ENCODE results near the gene ATG7. TPM values are rescaled to one million over a fixed set of nuclear protein-coding genes. Genes with fewer than 3 reads are reported as not detected.
A peak's percentile ranks its signal among the peaks of the same experiment; 100 is the strongest.

Gene ATG7
- polyA plus RNA-seq, 2 donors: 5.8 to 13.1 TPM

DNA sequence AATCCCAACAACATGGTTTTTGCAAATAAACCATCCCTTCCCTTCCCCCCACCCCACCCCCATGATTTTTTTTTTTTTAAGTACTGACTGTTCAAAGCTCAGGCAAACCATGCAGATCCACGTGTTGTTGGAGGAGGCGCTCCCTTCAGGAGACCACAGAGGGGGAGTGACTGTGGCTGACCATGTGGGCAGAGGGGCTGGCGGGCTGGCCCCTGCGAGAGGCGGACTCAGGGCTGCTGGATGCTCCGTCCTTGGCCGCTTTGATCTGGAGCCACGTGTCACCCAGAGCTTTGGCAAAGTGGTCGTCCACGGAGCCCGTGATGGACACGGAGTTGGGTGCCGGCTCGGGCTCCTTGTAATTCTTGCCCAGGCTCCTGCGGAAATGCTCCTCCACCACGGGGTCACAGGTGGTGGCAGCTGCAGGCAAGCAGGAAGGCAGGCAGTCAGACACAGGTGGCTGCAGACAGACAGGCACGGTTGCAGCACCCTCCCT, 286.3 kb downstream of the ATG7 start:
- WGBS, 2 donors: 71 to 78% methylated on average over 17 of the region's 17 CpGs
- Histone ChIP-seq H3K36me3 (ENCODE audit: control insufficient read depth in 2 of 2, insufficient read depth in 2 of 2, low read length in 1 of 2) (peaks cover 9 to 42% of the 10 kb centered on the region in 2 donors), H3K27me3 (ENCODE audit: control insufficient read depth in 1 of 2, insufficient read depth in 2 of 2, low read length in 2 of 2) (no peaks in the 10 kb centered on the region), H3K4me1 (ENCODE audit: control insufficient read depth in 2 of 2, insufficient read depth in 2 of 2, low read length in 1 of 2) (peaks cover 5 to 31% of the 10 kb centered on the region in 2 donors), H3K9me3 (ENCODE audit: control insufficient read depth in 2 of 2, insufficient read depth in 1 of 2, low read depth in 1 of 2, low read length in 1 of 2) (no peaks in the 10 kb centered on the region), H3K4me3 (ENCODE audit: low read depth in 1 of 2, low read length in 2 of 2) (no peak overlapping the region), H3K27ac (ENCODE audit: low read depth in 2 of 2, low read length in 1 of 2) (peak overlapping the region; percentile 29 to 54)

DNA sequence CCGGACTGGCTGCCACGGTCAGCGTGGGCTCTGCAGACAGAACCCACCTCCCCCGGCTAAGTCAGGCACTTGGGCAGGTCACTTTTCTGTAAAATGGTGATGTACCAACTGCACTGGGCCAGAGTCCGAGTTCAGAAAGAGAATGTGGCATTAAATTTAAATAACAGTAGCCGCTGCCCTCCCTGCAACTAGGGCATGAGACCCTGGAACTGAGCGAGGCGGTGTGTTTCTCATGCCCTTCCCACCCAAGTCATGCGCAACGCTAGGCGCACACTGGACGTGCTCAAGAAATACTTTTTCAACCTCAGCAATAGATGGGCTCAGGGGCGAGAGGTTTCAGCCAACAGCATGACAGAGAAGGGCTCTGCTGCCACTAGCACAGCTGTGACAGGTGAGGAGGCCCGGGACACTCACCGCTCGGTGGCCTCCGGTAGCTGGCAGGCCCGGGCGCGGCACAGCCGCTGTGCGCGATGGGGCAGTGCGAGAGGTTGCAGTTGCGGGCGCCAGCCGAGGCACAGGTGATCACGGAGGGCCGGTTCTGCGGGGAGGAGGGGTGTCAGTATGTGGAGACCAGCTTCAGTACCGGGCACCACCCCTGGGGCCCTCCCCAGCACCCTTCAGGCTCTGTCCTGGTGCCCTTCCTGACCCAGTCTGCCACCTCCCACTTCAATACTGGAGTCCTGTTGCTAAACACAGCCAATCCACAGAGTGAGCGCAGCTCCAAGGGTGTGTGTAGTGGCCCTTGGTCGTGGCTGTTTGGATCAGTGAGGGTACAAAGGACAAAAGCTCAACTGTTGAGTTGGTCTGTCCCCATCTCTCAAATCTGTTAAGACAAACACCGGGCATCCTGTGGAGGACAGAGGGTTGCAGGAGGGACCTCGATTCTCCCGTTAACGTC, 287.0 kb downstream of the ATG7 start:
- Histone ChIP-seq H3K27me3 (ENCODE audit: control insufficient read depth in 1 of 2, insufficient read depth in 2 of 2, low read length in 2 of 2) (no peaks in the 10 kb centered on the region), H3K4me1 (ENCODE audit: control insufficient read depth in 2 of 2, insufficient read depth in 2 of 2, low read length in 1 of 2) (peaks cover 5 to 27% of the 10 kb centered on the region in 2 donors), H3K4me3 (ENCODE audit: low read depth in 1 of 2, low read length in 2 of 2) (no peak overlapping the region), H3K27ac (ENCODE audit: low read depth in 2 of 2, low read length in 1 of 2) (peak overlapping the region in 1 of 2 donors; percentile 54), H3K36me3 (ENCODE audit: control insufficient read depth in 2 of 2, insufficient read depth in 2 of 2, low read length in 1 of 2) (peaks cover 10 to 40% of the 10 kb centered on the region in 2 donors), H3K9me3 (ENCODE audit: control insufficient read depth in 2 of 2, insufficient read depth in 1 of 2, low read depth in 1 of 2, low read length in 1 of 2) (no peaks in the 10 kb centered on the region)
- WGBS, 2 donors: 81 to 88% methylated on average over 37 of the region's 37 CpGs

DNA sequence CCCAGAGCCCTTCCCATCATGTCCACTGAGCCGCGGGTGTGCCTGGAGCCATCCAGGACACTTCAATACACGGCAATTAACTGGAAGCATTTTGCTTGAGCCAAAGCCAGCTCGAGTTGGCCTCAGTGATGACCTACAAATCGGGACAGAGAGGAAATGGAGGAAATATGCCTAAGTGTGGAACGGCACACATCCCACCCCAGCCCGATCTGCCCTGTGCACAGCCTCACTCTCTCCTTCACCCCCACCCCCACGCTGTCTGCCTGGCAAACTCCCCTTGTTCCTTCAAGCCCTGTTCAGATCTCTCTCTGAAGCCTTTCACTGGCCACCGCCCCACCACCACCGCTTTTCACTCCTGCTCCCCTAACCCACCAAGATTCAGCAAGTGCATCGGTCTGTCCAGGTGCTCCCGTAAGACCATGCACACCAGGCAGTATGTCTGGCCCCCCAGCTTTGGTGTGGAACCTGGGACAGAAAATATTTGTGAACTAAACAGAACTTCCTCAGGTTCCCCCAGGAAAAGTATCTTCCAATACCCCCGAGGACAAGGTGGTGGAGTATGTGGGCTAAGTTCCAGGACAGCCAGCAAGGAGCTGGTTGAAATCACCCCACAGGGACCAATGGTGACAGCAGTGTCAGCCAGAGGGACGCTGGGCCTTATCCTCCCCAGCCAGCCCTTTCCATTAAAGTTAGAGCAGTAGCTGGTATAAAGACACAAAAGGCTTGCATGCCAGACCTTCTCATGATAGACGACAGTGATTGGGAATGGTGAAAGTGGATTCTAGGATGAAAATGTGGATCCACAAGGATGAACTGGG, 287.8 kb downstream of the ATG7 start:
- Histone ChIP-seq H3K27ac (ENCODE audit: low read depth in 2 of 2, low read length in 1 of 2) (peak overlapping the region in 1 of 2 donors; percentile 34), H3K9me3 (ENCODE audit: control insufficient read depth in 2 of 2, insufficient read depth in 1 of 2, low read depth in 1 of 2, low read length in 1 of 2) (no peaks in the 10 kb centered on the region), H3K27me3 (ENCODE audit: control insufficient read depth in 1 of 2, insufficient read depth in 2 of 2, low read length in 2 of 2) (no peaks in the 10 kb centered on the region), H3K4me3 (ENCODE audit: low read depth in 1 of 2, low read length in 2 of 2) (no peak overlapping the region), H3K36me3 (ENCODE audit: control insufficient read depth in 2 of 2, insufficient read depth in 2 of 2, low read length in 1 of 2) (peaks cover 5 to 36% of the 10 kb centered on the region in 2 donors), H3K4me1 (ENCODE audit: control insufficient read depth in 2 of 2, insufficient read depth in 2 of 2, low read length in 1 of 2) (peaks cover 8 to 31% of the 10 kb centered on the region in 2 donors)
- 73 to 76% methylated on average over 15 of the region's 15 CpGs for WGBS, 2 donors

DNA sequence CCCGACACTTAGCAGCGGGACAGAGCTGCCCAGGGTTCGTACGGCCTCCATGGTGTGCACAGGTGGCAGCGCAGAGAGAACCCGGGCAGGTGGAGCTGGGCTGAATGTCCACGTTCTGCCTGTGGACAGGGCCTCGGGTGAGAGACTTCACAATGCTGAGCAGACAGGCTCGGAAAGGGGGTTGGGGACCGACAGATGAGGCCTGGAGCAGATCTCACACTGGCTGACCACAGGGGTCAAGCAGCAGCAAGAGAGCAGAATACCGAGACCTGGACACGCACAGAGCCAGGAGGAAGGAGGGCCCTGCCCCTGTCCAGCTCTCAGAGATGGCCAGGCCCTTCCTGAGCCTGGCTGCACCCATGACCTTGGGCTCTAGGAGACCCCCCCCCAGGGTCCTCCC, 288.5 kb downstream of the ATG7 start:
- Histone ChIP-seq H3K27ac (ENCODE audit: low read depth in 2 of 2, low read length in 1 of 2) (peak overlapping the region in 1 of 2 donors; percentile 31), H3K36me3 (ENCODE audit: control insufficient read depth in 2 of 2, insufficient read depth in 2 of 2, low read length in 1 of 2) (peaks cover 5 to 33% of the 10 kb centered on the region in 2 donors), H3K4me1 (ENCODE audit: control insufficient read depth in 2 of 2, insufficient read depth in 2 of 2, low read length in 1 of 2) (peaks cover 8 to 28% of the 10 kb centered on the region in 2 donors), H3K4me3 (ENCODE audit: low read depth in 1 of 2, low read length in 2 of 2) (no peak overlapping the region), H3K9me3 (ENCODE audit: control insufficient read depth in 2 of 2, insufficient read depth in 1 of 2, low read depth in 1 of 2, low read length in 1 of 2) (no peaks in the 10 kb centered on the region), H3K27me3 (ENCODE audit: control insufficient read depth in 1 of 2, insufficient read depth in 2 of 2, low read length in 2 of 2) (no peaks in the 10 kb centered on the region)
- 88 to 89% methylated on average over 12 of the region's 12 CpGs for WGBS, 2 donors

DNA sequence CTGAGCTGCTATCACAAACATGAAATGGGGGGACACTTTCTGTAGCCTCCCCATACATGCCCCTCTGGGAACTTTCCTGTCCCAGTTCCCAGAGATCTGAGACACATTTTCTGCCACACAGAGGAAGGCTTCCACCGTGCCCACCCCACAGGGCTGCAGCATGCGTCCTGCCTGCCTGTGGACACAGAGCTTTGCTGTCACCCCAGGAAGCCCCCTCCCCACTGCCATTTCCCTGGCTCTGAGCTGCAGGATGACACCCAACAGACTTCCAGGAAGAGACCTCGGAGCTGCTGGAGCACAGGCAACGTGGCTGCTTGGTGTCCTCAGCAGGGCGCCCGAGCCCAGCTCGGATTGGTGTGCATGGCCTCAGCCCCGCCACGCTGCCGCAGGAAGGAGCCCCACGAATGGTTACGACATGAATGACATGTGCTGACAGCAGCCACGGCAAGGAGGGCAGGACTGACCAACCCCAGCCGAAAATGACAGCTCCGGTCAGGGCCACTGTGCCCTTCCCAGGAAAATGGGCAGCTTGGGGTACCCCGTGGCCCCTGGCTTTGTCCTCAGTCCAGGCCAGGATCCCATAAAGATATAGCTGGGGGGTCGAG, 290.2 kb downstream of the ATG7 start:
- H3K4me1 ChIP-seq (ENCODE audit: control insufficient read depth in 2 of 2, insufficient read depth in 2 of 2, low read length in 1 of 2): peaks cover 8 to 29% of the 10 kb centered on the region in 2 donors
- H3K4me3 ChIP-seq (ENCODE audit: low read depth in 1 of 2, low read length in 2 of 2): no peak overlapping the region
- H3K36me3 ChIP-seq (ENCODE audit: control insufficient read depth in 2 of 2, insufficient read depth in 2 of 2, low read length in 1 of 2): peaks cover 5 to 38% of the 10 kb centered on the region in 2 donors
- 85 to 91% methylated on average over 17 of the region's 17 CpGs for WGBS, 2 donors
- no peaks in the 10 kb centered on the region for H3K9me3 ChIP-seq (ENCODE audit: control insufficient read depth in 2 of 2, insufficient read depth in 1 of 2, low read depth in 1 of 2, low read length in 1 of 2)
- no peak overlapping the region for H3K27ac ChIP-seq (ENCODE audit: low read depth in 2 of 2, low read length in 1 of 2)
- H3K27me3 ChIP-seq (ENCODE audit: control insufficient read depth in 1 of 2, insufficient read depth in 2 of 2, low read length in 2 of 2): no peaks in the 10 kb centered on the region

DNA sequence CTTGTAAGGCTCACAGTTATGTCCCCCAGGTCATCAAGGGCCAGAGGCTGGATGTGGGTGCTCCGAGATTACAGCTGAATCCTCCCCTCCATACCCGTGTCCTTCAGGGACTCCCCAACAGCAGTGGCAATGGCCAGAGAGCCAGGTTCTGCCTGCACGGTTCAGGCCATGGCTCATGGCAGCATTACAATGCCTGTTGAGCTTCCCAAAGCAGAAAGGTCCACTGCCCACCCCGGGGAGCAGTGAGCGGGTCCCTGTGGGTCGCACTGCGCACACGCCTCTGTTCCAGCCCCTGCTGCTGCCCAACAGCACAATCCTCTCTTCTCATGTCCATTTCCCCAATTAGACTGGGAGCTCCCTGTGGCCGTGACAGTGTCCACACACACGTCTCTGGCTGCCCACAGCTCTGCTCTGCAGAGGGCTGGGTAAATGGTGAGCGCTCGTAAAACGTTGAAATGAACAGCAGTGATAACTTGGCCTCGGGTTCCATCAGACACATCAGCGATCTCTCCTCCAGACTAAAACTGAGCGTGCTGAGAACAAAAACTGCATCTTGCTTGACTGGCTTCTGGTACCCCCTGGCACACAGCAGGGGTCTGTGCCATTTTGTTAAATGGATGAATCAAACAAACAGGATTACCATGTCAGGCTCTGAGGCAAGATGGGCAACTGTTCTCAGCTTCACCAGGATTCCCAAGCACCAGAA, 291.1 kb downstream of the ATG7 start:
- Histone ChIP-seq H3K4me3 (ENCODE audit: low read depth in 1 of 2, low read length in 2 of 2) (no peak overlapping the region), H3K36me3 (ENCODE audit: control insufficient read depth in 2 of 2, insufficient read depth in 2 of 2, low read length in 1 of 2) (peaks cover 5 to 38% of the 10 kb centered on the region in 2 donors), H3K27me3 (ENCODE audit: control insufficient read depth in 1 of 2, insufficient read depth in 2 of 2, low read length in 2 of 2) (no peaks in the 10 kb centered on the region), H3K4me1 (ENCODE audit: control insufficient read depth in 2 of 2, insufficient read depth in 2 of 2, low read length in 1 of 2) (peaks cover 9 to 35% of the 10 kb centered on the region in 2 donors), H3K9me3 (ENCODE audit: control insufficient read depth in 2 of 2, insufficient read depth in 1 of 2, low read depth in 1 of 2, low read length in 1 of 2) (no peaks in the 10 kb centered on the region), H3K27ac (ENCODE audit: low read depth in 2 of 2, low read length in 1 of 2) (no peak overlapping the region)
- 90 to 91% methylated on average over 16 of the region's 16 CpGs for WGBS, 2 donors

DNA sequence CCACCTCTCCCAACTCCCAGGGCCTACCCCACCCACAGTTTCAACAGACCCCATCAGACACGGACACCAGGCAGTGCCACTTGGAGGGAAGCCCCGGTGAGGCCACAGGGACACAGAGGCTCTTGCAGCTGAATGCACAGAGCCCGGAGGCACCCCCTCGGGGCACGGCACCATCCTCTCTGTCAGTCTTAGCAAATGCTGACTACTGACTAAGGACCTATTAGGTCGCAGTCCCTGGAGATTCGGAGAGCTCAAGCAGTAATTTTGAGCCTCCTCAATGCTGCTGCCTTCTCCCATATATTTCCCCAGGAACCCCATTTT, 291.6 kb downstream of the ATG7 start:
- peaks cover 5 to 33% of the 10 kb centered on the region in 2 donors for H3K36me3 ChIP-seq (ENCODE audit: control insufficient read depth in 2 of 2, insufficient read depth in 2 of 2, low read length in 1 of 2)
- WGBS, 2 donors: 85 to 94% methylated on average over 7 of the region's 7 CpGs

DNA sequence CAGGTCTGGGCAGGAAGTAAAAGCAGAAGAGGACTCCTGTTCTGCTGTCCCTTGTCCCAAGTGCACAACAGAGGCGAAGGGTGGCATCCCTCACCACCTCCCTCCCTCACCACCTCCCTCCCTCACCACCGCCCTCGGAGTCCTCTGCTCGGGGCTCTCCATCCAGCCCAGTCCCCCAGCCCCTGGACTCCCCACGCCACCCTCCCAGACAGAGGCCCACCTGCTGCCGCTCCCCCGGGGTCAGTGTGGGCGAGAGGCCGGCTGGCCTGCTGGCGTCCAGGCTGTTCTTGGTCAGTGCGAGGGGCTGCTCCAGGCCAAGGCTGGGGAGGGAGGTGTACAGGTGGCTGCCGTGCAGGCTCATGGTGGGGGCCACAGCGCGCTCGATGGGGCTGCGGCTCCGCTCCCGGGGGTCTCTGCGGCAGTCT, 292.4 kb downstream of the ATG7 start:
- Histone ChIP-seq H3K9me3 (ENCODE audit: control insufficient read depth in 2 of 2, insufficient read depth in 1 of 2, low read depth in 1 of 2, low read length in 1 of 2) (no peaks in the 10 kb centered on the region), H3K4me3 (ENCODE audit: low read depth in 1 of 2, low read length in 2 of 2) (no peak overlapping the region), H3K36me3 (ENCODE audit: control insufficient read depth in 2 of 2, insufficient read depth in 2 of 2, low read length in 1 of 2) (peaks cover 5 to 29% of the 10 kb centered on the region in 2 donors), H3K27ac (ENCODE audit: low read depth in 2 of 2, low read length in 1 of 2) (no peak overlapping the region), H3K27me3 (ENCODE audit: control insufficient read depth in 1 of 2, insufficient read depth in 2 of 2, low read length in 2 of 2) (no peaks in the 10 kb centered on the region), H3K4me1 (ENCODE audit: control insufficient read depth in 2 of 2, insufficient read depth in 2 of 2, low read length in 1 of 2) (peaks cover 5 to 37% of the 10 kb centered on the region in 2 donors)
- 88 to 90% methylated on average over 17 to 19 of the region's 19 CpGs for WGBS, 2 donors

More for the DNA sequence above, 291.6 kb downstream of the ATG7 start:
- no peak overlapping the region for H3K4me3 ChIP-seq (ENCODE audit: low read depth in 1 of 2, low read length in 2 of 2)
- H3K9me3 ChIP-seq (ENCODE audit: control insufficient read depth in 2 of 2, insufficient read depth in 1 of 2, low read depth in 1 of 2, low read length in 1 of 2): no peaks in the 10 kb centered on the region
- peaks cover 10 to 32% of the 10 kb centered on the region in 2 donors for H3K4me1 ChIP-seq (ENCODE audit: control insufficient read depth in 2 of 2, insufficient read depth in 2 of 2, low read length in 1 of 2)
- H3K27ac ChIP-seq (ENCODE audit: low read depth in 2 of 2, low read length in 1 of 2): no peak overlapping the region
- no peaks in the 10 kb centered on the region for H3K27me3 ChIP-seq (ENCODE audit: control insufficient read depth in 1 of 2, insufficient read depth in 2 of 2, low read length in 2 of 2)

DNA sequence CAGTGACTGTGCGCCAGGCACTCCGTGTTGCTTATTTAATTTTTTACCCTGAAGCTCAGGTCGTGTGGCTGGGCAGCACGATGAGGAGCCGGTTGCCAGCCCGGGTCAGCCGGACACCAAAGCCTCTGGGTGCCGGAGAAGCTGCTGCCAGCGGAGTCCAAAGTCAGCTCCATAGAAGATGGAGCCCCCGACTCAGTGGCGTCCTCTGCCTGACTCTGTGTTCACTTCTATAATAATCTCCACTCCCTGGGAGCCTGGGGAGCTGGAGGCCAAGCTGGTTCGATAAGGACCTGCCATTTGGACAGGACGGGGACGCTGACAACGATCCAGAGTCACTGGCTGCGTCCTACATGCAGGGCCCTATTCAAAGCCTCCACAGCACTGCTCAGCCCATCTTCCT, 292.9 kb downstream of the ATG7 start:
- Histone ChIP-seq H3K36me3 (ENCODE audit: control insufficient read depth in 2 of 2, insufficient read depth in 2 of 2, low read length in 1 of 2) (peaks cover 5 to 29% of the 10 kb centered on the region in 2 donors), H3K4me3 (ENCODE audit: low read depth in 1 of 2, low read length in 2 of 2) (no peak overlapping the region), H3K27me3 (ENCODE audit: control insufficient read depth in 1 of 2, insufficient read depth in 2 of 2, low read length in 2 of 2) (no peaks in the 10 kb centered on the region), H3K9me3 (ENCODE audit: control insufficient read depth in 2 of 2, insufficient read depth in 1 of 2, low read depth in 1 of 2, low read length in 1 of 2) (no peaks in the 10 kb centered on the region), H3K4me1 (ENCODE audit: control insufficient read depth in 2 of 2, insufficient read depth in 2 of 2, low read length in 1 of 2) (peaks cover 5 to 38% of the 10 kb centered on the region in 2 donors), H3K27ac (ENCODE audit: low read depth in 2 of 2, low read length in 1 of 2) (no peak overlapping the region)
- WGBS, 2 donors: 90 to 91% methylated on average over 16 of the region's 16 CpGs
